ENCODE measurements around the gene ZNF48. TPM values are rescaled to one million over a fixed set of nuclear protein-coding genes. Genes with fewer than 3 reads are reported as not detected.
"Not testable (repeated sequence)": the region's sequence is repeated elsewhere in the genome, so short reads cannot be mapped to it uniquely, and the experiment has no call there.

Gene ZNF48
- total RNA-seq, 1 donor: 3.8 TPM

GRCh38 chr16:30379158-30379783 lies 15.9 kb upstream of the ZNF48 start:
- Histone ChIP-seq H3K4me3 (ENCODE audit: low read length) (peak overlapping the region; percentile 68), H3K4me1 (ENCODE audit: insufficient read depth, low read length) (peaks cover 70% of the 10 kb centered on the region), H3K27me3 (ENCODE audit: insufficient read depth, low read length) (no peaks in the 10 kb centered on the region), H3K9me3 (ENCODE audit: low read depth, low read length) (no peaks in the 10 kb centered on the region)

GRCh38 chr16:30380072-30380802 lies 15.0 kb upstream of the ZNF48 start:
- H3K4me3 ChIP-seq (ENCODE audit: low read length): no peak overlapping the region
- no peaks in the 10 kb centered on the region for H3K27me3 ChIP-seq (ENCODE audit: insufficient read depth, low read length)
- no peaks in the 10 kb centered on the region for H3K9me3 ChIP-seq (ENCODE audit: low read depth, low read length)
- H3K4me1 ChIP-seq (ENCODE audit: insufficient read depth, low read length): peaks cover 70% of the 10 kb centered on the region

- H3K9me3 ChIP-seq (ENCODE audit: low read depth, low read length): no peaks in the 10 kb centered on the region
- H3K27me3 ChIP-seq (ENCODE audit: insufficient read depth, low read length): no peaks in the 10 kb centered on the region
- peaks cover 70% of the 10 kb centered on the region for H3K4me1 ChIP-seq (ENCODE audit: insufficient read depth, low read length)
- H3K4me3 ChIP-seq (ENCODE audit: low read length): no peak overlapping the region
Observed at GRCh38 chr16:30380803-30381208, 14.4 kb upstream of the ZNF48 start.

- no peaks in the 10 kb centered on the region for H3K9me3 ChIP-seq (ENCODE audit: low read depth, low read length)
- H3K27me3 ChIP-seq (ENCODE audit: insufficient read depth, low read length): no peaks in the 10 kb centered on the region
- H3K4me3 ChIP-seq (ENCODE audit: low read length): peak overlapping the region; percentile 43
- H3K4me1 ChIP-seq (ENCODE audit: insufficient read depth, low read length): peaks cover 68% of the 10 kb centered on the region
Observed at GRCh38 chr16:30381291-30382041, 13.8 kb upstream of the ZNF48 start.

GRCh38 chr16:30382111-30382881 lies 12.9 kb upstream of the ZNF48 start, which contains the start of gene SEPTIN1:
Gene SEPTIN1, minus strand, starts transcription at chr16:30382561. Its CDS starts 19 bp downstream, at chr16:30382542.
- H3K27me3 ChIP-seq (ENCODE audit: insufficient read depth, low read length): no peaks in the 10 kb centered on the region
- peak within 1 kb of the TSS; percentile 43 for H3K4me3 ChIP-seq (ENCODE audit: low read length)
- H3K4me1 ChIP-seq (ENCODE audit: insufficient read depth, low read length): peaks cover 59% of the 10 kb centered on the region
- H3K9me3 ChIP-seq (ENCODE audit: low read depth, low read length): no peaks in the 10 kb centered on the region

GRCh38 chr16:30383521-30383920 lies 11.7 kb upstream of the ZNF48 start:
- Histone ChIP-seq H3K27me3 (ENCODE audit: insufficient read depth, low read length) (no peaks in the 10 kb centered on the region), H3K4me1 (ENCODE audit: insufficient read depth, low read length) (peaks cover 54% of the 10 kb centered on the region), H3K9me3 (ENCODE audit: low read depth, low read length) (no peaks in the 10 kb centered on the region), H3K4me3 (ENCODE audit: low read length) (no peak overlapping the region)

- Histone ChIP-seq H3K4me1 (ENCODE audit: insufficient read depth, low read length) (peaks cover 29% of the 10 kb centered on the region), H3K4me3 (ENCODE audit: low read length) (peak overlapping the region; percentile 58), H3K9me3 (ENCODE audit: low read depth, low read length) (no peaks in the 10 kb centered on the region), H3K27me3 (ENCODE audit: insufficient read depth, low read length) (no peaks in the 10 kb centered on the region)
Observed at GRCh38 chr16:30394592-30395154, 547 bp upstream of the ZNF48 start.

GRCh38 chr16:30395992-30396585 lies 869 bp downstream of the ZNF48 start:
- Histone ChIP-seq H3K9me3 (ENCODE audit: low read depth, low read length) (no peaks in the 10 kb centered on the region), H3K4me3 (ENCODE audit: low read length) (peak overlapping the region; percentile 58), H3K27me3 (ENCODE audit: insufficient read depth, low read length) (no peaks in the 10 kb centered on the region), H3K4me1 (ENCODE audit: insufficient read depth, low read length) (peaks cover 43% of the 10 kb centered on the region)

- H3K27me3 ChIP-seq (ENCODE audit: insufficient read depth, low read length); H3K9me3 ChIP-seq (ENCODE audit: low read depth, low read length); H3K4me3 ChIP-seq (ENCODE audit: low read length): not testable (repeated sequence)
- H3K4me1 ChIP-seq (ENCODE audit: insufficient read depth, low read length): peaks cover 45% of the 10 kb centered on the region
Observed at GRCh38 chr16:30396627-30397026, 1.4 kb downstream of the ZNF48 start.

- peaks cover 45% of the 10 kb centered on the region for H3K4me1 ChIP-seq (ENCODE audit: insufficient read depth, low read length)
- H3K27me3 ChIP-seq (ENCODE audit: insufficient read depth, low read length): no peaks in the 10 kb centered on the region
- no peak overlapping the region for H3K4me3 ChIP-seq (ENCODE audit: low read length)
- H3K9me3 ChIP-seq (ENCODE audit: low read depth, low read length): no peaks in the 10 kb centered on the region
Observed at GRCh38 chr16:30397056-30397455, 1.8 kb downstream of the ZNF48 start.

GRCh38 chr16:30397776-30398660 lies 2.8 kb downstream of the ZNF48 start:
- Histone ChIP-seq H3K9me3 (ENCODE audit: low read depth, low read length) (no peaks in the 10 kb centered on the region), H3K4me1 (ENCODE audit: insufficient read depth, low read length) (peaks cover 48% of the 10 kb centered on the region), H3K4me3 (ENCODE audit: low read length) (no peak overlapping the region), H3K27me3 (ENCODE audit: insufficient read depth, low read length) (no peaks in the 10 kb centered on the region)

GRCh38 chr16:30398661-30399434 lies 3.6 kb downstream of the ZNF48 start:
- H3K4me1 ChIP-seq (ENCODE audit: insufficient read depth, low read length): peaks cover 52% of the 10 kb centered on the region
- no peaks in the 10 kb centered on the region for H3K27me3 ChIP-seq (ENCODE audit: insufficient read depth, low read length)
- no peak overlapping the region for H3K4me3 ChIP-seq (ENCODE audit: low read length)
- H3K9me3 ChIP-seq (ENCODE audit: low read depth, low read length): no peaks in the 10 kb centered on the region

Measured in mononuclear cell (primary cell).